GM19023 (cell line): ENCODE measurements around the gene MRPL2.

Source experiments
- ATAC-seq: cut with Tn5 transposase; IDR thresholded peaks from one replicate; pipeline ENCODE4 v1.9.1; 2021; ENCODE audit warnings: mild to moderate bottlenecking, moderate library complexity; ENCODE audit not compliant: unreplicated experiment

Gene MRPL2

DNA sequence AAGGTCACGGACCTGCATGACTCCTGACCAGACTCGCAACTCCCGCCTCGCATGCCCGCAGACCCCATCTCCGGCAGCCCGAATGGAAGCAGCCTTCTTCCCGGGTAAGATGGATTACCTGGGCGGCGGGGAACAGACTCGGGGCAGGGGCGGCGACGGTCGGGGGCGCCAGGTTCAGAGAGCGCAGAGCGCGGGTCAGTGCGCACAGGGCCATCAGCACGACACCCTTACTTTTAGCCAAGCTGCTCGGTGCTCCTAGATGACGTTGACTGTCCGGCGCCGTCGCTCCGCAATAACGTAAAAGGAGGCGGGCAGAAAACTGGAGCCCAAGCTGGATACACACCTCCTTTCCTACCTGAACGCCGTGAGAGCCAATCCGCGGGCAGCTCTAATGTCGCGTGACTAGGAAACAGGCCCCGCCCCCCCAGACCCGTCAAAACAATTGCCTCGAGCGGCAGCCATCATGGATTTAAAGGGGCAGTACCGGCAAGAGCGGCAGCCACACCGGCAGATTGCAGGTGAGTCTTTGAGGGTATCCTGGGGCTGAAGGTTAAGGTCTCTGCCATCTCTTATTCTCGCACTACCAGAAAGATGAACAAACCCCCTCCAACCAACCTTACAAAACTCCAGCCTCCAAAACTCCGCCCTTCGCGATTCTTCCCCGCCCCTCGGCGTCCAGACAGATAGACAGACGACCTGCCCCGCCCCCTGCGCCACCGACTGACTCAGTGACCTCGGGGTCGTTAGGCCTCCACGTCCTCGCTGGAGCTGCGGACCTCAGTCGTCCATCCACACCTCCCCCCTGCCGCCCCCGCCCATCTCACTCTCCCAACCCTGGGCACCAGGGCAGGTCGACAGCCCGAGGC, at the start of gene MRPL2, which contains the start of gene KLC4:
Gene MRPL2 (minus strand): TSS at position 267 of the 866 bp plus-strand sequence. CDS start 53 bp downstream, at position 214.
Gene KLC4 (plus strand): TSS at position 464 of the 866 bp plus-strand sequence. CDS start 1,705 bp downstream, outside the sequence.
- peak; percentile 89 for ATAC-seq

DNA sequence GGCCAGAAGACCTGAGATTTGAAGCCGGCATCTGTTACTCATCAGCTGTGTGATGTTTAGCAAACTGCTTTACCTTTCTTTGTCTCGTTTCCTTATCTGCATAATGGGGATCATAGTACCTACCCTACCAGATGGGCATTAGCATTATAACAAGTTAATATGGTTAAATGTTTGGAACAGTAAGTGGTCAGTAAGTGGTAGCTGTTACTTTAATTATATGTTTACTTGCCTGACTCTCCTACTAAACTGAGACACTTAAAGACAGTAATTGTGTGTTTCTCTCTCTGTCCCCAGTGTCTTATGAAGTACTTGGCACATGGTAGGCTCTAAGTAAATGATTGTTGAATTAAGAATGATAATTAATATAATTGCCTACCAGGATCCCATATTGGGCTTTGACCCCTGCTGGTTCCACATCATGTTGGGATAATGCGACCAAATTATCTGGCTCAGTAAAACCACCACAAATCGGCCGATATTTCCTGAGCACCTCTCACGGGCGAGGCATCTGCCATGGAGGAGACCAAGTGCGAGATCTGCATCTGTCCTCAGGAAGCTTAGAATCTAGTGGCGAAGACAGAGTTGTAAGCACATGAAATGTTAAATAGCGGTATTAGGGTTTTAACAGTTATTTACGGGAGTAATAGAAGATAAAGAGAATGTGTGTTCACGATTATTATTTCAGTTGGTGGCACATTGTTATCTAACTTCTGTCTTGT, 48.3 kb upstream of the MRPL2 start:
- no peak for ATAC-seq

DNA sequence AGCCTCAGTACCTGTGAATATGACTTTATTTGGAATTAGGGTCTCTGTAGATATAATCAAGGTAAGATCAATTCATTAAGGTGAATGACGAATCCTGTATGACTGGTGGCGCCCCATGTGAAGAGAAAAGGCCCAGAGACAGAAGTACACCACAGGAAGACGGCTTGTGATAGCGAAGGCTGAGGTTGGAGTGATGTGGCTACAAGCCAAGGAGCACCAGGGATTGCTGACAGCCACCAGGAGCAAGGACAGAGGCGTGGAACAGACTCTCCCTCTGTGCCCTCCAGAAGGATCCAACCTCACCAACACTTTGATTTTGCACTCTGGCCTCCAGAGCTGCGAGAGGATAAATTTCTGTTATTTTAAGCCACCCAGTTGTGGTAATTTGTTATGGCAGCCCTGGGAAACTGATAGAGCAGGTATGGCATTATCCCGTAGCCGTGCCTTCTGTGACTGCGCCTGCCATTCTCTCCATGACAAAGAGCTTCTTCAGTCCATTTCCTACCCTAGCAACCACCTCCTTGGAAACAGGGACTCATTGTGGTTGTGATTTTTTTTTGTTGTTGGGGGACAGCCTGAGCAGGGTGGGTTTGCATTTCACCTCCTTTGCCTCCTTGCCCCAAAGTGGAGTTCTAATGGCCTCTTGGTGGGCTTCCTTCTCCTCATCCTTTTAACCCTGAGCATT, 46.4 kb upstream of the MRPL2 start:
- ATAC-seq: no peak

DNA sequence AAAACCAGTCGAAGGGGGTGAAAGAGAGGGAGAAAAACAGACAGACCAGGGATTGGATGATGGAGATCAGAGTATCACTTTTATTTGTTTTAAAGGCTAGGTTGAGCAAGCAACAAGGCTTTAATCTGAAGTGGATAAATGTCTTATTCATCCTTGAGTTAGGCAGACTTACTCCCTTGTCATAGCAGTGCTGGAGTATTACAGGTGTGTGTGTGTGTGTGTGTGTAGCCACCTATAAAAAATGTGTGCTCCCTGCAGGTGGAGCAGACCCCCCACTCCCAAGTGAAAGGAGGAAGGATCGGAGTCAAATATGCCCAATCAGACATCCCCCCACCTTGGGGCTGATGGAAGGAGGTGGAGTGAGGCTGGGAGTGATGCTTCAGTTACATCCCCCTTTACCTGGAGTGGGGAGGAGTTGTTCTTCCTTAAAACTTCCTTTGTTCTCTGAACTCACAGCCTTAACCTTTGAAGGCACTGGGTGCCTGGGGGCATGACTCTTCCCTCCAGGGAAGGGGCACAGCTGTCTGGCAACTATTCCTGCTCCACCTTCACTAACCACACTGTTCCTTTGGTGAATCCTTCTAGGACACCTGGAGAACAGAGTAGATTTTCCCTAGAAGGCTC, 44.1 kb upstream of the MRPL2 start:
- ATAC-seq: no peak

DNA sequence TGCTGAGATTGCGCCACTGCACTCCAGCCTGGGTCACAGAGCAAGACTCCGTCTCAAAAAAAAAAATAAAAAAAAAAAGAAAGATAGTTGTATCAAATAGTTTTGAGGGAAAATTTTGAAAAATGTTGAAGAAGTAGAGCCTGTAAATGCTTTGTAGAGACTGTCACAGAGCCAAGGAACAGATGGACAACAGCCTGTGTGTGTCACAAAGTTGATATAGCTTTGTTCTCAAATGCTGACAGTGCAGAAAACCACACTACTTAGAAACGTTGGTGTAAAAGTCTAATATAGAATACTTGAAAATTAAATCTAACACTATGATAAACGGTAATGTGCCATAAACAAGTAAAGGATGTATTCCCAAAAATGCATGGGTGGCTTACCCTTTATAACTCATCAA, 42.3 kb upstream of the MRPL2 start:
- no peak for ATAC-seq

DNA sequence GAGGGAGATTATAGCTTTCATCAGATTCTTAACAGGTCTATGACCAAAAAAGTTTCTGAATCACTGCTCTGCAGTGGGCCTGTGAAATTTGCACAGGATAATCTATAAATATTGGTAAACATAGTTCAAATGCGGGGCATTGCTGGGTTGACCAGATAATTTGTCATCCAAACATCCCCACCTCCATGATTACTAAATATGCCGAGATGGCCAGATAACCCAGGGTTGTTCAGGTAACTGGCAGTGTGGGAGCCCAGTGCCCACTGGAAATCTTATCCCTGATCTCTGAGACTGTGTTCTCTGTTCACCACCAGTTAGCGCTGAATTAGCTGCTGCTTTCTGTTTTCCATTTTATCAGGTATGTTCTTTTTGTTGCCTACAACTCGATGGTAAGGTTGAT, 38.3 kb upstream of the MRPL2 start:
- no peak for ATAC-seq

DNA sequence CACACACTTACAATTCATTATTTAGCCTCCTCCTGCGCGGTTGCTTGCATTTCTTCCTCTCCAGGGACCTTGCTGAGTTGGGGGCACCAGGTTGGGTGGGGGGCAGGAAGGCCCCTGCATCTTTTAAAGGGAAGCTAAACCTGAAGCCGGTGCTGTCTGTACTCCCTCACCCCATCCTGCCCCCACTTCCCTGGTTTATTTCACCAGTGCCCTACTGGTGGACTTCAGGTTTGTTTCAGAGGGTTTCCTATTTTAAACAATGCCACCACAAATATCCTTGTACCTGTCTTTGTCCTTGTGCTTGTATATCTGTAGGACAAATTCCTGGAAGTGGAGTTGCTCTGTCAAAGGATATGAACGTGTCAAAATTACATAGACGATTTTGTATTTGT, 37.9 kb upstream of the MRPL2 start:
- no peak for ATAC-seq

DNA sequence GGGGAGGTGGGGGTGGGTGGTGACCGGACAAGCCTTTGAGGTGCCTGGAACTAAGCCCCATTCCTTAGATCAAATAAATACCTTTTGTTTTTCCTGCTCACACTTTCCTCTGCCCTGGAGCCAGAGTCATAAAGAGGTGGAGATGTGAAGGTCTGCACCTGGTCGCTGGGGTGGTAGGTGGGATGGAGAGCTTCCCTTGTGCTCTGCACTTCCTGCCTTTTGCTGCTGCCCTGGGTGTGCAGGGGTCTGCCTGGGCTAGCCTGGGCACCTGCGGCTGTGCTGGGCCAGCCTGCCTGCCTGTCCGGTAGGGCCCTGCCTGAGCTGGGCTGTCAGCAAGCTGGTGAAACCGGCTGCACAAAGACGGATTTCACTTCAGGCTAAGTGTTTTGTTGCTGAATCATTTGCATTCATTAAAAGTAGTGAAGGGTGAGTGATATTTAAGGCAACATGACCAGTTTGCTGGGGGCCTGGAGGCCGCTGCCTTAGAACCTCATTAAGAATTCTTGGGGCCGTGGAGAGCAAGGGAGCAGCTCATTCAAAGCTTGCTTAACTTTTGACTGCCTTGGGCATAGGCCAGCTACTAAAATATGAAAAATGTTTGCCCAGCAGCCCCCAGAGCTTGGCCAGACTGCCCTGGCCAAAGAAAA, 37.3 kb upstream of the MRPL2 start:
- ATAC-seq: no peak

DNA sequence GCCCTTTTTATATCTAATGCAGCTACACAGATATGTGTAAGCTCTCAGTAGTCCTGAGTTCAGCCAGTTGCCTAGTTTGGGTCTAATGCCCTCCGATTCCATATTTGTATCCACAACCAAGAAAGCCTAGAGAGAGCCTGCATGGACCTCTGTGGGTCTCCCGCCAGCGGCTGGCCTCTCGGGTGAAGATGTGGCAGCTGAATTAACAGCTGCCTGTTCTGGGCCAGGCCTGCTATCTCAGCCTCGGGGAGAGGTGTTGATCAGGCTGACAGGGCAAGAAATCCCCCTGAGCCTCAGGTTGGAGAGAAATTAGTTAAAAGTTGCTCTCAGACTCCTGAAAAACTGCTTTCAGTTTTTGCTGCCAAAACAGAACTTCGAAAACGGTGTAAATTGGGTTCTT, 36.7 kb upstream of the MRPL2 start:
- no peak for ATAC-seq

DNA sequence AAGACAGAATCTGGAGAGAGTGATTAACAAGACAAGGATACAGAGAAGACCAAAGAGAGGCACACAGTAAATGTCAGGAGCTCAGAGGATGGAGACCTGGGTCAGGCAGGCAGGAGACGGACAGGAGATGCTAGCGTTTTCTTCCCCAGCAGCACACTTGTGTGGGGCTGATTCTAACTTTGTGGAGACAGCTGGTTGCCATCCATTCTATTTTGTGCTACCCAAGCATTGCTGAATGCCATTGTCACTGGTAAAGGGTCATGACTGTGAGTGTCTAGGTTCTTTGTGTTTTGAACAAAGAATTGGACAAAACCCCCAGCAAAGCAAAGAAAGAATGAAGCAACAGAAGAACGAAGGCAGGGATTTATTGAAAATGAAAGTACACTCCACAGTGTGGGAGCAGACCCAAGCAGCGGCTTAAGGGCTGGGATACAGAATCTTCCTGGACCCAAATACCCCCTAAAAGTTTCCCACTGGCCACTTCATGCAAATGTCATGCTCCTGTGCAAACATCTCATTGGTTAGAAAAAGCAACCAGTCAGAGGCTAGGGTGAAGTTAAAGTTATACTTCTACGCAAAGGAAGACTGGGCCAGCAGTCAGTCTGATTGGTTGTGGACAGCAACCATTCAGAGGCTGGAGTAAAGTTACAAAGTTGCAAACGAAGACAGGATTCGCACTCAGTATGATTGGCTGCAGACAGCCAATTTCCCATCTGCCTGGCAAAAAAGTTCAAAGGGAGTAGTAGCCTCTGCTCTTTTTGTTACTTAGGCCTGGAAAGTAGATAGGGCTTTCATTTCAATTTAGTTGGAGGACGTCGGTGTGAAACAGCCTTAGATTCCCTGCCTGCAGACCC, 34.4 kb upstream of the MRPL2 start:
- no peak for ATAC-seq

DNA sequence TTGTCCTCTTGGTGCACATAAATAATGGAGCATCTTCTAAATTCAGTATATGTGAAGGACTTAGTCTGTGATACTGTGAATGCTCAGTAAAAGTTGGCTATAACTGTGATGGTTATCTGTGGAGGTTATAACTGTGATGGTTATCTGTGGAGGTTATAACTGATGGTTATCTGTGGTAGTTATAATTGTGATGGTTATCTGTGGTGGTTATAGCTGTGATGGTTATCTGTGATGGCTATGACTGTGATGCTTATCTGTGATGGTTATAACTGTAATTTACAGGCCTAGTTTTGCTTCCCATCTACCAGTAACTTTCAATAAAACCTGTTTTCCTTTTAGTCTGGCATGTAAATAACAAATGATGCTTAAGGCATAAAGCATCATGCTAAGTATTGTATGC, 33.4 kb upstream of the MRPL2 start:
- no peak for ATAC-seq

DNA sequence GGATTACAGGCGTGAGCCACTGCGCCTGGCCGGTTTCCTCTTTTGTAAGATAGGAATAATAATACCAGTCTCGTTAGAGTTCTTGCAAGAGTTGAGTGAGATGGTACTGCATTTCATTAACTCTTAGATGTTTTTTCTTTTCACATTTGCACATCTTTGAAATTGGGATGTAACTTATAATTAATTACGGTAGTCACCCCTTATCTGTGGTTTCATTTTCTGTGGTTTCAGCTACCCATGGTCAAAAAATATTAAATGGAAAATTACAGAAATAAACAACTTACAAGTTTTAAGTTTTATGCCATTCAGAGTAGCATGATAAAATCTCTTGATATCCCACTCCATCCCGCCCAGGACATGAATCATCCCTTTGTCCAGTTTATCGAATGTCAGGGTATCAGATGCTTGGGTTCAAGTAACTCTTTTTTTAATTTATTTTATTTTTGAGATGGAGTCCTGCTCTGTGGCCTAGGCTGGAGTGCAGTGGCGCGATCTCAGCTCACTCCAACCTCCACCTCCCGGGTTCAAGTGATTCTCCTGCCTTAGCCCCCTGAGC, 32.3 kb upstream of the MRPL2 start:
- no peak for ATAC-seq

DNA sequence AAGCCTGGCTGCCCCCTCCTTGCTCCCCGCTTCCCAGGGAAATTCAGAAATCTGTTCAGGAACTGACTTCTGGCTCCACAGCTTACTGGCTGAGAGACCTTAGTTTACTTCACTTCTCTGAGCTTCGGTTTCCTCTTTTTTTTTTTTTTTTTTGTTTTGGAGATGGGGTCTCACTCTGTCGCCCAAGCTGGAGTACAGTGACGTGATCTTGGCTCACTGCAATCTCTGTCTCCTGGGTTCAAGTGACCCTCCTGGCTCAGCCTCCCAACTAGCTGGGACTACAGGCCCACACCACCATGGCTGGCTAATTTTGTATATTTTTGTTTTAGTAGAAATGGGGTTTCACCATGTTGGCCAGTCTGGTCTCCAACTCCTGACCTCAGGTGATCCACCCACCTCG, 31.8 kb upstream of the MRPL2 start:
- ATAC-seq: no peak

DNA sequence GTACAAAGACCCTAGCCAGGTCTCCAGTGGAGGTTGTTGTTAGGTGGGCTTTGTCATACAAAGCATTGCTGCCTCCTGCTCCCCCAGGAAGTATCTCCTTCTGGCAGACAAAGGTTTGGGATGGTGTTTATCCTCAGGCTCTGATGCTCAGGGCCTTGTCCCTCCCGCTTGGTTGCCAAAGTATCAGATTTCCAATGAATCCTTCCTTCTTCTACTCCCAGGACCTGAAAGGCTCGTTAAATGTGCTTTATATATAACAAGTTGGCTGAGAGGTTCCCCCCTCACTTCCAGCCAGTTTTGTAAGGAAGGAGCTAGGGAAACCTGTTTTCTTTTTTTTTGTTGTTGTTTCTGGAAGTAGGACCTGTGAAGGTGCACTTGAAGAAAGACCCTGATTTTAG, 31.3 kb upstream of the MRPL2 start:
- no peak for ATAC-seq

DNA sequence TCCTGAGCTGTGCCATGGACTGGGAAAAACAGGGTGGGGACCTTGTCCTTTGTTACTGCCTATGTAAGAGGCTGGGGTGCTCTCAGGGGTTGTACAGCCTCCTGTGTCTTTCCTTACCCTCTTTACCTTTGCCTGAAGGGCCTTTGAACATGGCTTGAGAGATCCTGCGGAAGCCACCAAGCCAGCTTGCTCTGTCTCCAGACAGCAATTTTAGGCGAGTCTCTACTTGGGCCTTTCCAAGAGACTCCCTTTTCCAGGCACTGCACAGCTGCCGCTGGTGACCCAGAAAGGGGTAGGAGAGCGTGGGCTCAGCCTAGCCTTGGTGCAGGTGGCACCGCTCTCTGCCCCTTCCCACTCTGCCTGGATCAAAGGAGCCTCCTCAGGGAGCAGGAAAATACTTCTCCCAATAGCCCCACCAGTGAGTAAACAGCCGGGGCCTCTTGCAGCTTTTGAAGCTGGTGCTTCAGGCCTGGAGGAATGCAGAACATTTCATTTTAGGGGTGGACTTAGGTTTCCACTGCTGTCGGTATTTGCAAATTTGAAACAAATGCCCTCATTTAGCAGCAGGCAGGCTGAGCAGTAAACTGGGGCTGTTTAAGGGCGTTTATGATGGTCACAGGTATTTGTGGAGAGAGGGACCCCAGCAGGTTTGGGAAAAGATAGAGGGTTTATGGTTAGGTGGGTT, 30.8 kb upstream of the MRPL2 start:
- no peak for ATAC-seq

DNA sequence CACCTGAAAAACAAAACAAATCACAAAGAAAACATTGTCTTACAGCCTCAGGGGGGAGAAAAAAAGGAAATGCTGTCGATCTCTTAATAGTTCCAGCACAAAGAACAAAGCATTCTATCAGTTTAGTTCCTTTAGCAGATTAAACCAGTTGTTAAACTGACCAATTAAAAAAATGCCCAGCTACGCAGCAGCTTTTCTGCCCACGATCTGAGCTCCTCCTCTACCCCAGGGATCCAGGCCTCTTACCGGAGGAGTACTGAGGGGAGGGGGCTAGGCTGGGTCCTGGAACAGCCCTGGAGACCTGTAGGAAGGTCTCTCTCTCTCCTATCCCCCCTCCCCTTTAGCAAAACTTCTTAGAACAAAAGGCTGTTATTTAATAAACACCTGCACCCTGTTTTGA, 30.2 kb upstream of the MRPL2 start:
- no peak for ATAC-seq

DNA sequence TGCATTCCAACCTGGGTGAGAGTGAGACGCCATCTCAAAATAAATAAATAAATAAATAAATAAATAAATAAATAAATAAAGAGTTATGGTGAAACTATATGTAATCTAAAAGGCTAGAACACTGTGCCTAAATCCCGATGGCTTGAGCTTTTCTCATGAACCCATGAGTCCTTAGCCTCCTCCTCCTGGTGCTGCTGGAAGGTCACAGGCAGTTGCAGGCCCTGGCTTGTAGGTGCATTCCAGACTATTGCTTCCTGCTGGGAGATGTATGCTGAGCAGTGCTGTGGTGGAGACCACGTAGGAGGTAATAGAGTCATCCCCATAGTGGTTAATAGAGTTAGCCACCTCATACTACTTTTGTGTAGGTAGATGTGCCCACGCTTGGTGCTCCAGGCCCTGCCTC, 29.4 kb upstream of the MRPL2 start:
- no peak for ATAC-seq

DNA sequence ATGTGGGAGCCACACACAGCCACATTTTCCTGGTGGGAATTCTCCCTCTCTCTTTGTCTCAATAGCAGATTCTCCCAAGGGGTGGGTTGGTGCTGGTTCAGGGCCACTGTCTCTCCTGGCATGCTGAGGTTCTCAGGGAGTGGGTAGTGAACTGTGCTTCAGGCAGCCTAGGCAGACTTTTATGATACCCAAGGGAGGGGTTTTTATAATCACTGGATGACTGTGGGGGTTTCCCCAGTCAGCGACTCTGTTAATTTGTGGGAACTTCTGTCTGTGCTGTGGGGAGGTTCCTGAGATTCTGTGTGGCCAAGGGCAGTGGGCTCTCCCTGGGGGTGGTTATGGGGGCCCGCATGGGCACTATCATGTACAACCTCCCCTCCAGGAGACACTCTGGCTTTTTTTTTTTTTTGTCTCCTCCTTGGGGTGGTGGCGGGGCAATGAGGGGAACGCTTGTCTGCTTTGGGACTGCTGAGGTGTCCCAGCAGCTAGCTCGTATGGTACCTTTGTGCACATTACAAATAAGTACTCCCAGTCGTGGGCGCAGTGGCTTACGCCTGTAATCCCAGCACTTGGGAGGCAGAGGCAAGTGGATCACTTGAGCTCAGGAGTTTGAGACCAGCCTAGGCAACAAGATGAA, 26.9 kb upstream of the MRPL2 start:
- no peak for ATAC-seq
